ENCODE data around the gene DGKD. TPM values are rescaled to one million over a fixed set of nuclear protein-coding genes. Genes with fewer than 3 reads are reported as not detected.
"Not testable (repeated sequence)": the region's sequence is repeated elsewhere in the genome, so short reads cannot be mapped to it uniquely, and the experiment has no call there.

Gene DGKD
- total RNA-seq, 1 donor from 2014 or later = 33.1 TPM

- no peak for DNase-seq
Observed at GRCh38 chr2:233360771-233361176, 6.5 kb downstream of the DGKD start.

DNA sequence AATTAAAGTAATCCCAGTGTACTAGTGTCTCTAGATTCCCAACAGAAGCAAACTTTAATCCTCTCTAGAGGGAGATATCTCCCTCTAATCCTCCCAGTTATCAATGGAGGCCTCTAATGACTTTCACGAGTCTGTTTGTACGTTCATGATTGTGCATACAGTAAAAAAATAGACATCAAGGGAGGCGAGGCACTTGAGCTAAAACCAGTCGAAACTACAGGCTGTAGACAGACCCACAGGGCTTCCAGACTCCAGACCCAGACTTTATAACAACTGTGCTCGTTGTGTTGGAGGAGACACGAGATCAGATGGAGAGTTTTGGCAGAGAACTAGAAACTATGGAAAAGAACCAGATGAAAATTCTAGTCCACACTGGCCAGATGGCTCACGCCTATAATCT lies 7.0 kb downstream of the DGKD start:
- DNase-seq = no peak

DNA sequence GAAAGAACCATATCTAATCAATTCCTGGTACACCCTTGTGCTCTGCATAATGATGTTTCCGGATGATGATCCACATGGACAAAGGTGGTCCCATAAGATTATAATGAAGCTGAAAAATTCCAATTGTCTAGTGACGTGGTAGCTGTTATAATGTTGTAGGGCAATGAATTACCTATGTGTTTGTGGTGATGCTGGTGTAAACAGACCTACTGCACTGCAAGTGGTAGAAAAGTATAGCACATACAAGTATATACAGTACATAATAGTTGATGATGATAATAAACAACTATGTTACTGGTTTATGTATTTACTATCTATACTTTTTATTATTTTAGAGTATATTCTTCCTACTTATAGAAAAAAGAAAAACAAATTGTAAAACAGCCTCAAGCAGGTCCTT lies 8.4 kb downstream of the DGKD start:
- DNase-seq = no peak

GRCh38 chr2:233363744-233364235 lies 9.5 kb downstream of the DGKD start:
- no peak for DNase-seq

DNA sequence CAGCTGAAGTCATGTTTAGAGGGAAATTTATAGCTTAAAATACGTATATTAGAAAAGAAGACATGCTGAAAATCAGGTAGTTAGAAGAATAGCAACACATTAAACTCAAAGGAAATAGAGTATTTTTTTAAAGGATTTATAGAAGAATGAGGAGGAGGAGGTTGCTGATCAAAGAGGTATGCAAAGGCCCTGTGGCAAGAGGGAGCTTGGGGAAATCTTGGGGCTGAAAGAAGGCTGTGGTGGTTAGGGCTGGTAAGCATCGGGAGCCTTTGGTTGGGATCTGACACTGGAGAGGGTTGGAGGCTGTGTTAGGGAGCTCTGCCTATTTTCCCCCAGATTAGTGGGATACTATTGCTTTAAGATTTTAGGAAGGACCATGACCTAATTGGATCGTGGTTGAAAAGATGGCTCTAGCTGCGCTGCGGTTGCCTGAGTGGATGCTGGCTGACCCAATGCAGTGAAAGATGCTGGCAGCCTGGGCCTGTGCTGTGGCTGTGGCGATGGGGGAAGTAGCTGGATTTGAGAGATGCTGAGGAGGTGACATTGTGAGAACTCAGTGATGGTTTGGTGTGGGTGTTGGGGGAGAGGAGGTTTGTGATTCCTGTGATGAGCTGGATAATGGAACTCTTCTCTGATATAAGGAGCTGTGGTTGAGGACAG lies 11.7 kb downstream of the DGKD start:
- DNase-seq = no peak

DNA sequence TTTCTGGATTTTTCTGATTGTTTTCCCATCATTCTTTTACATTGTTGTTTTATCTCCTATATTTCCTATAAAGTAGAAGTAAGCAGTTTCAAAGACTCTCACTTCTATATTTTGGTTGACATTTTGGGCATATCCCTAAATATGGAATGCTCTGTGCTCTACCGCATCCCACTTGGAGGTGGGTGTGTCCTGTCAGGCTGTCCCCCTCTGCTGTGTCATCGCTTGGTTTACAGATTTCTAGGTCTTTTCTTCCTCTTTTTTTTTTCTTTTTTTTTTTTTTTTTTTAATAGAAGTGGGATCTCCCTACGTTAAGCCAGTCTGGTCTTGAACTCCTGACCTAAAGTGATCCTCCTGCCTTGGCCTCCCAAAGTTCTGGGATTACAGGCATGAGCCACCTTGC lies 13.3 kb downstream of the DGKD start:
- DNase-seq = no peak

- DNase-seq = no peak
Observed at GRCh38 chr2:233368756-233369155, 14.5 kb downstream of the DGKD start.

DNA sequence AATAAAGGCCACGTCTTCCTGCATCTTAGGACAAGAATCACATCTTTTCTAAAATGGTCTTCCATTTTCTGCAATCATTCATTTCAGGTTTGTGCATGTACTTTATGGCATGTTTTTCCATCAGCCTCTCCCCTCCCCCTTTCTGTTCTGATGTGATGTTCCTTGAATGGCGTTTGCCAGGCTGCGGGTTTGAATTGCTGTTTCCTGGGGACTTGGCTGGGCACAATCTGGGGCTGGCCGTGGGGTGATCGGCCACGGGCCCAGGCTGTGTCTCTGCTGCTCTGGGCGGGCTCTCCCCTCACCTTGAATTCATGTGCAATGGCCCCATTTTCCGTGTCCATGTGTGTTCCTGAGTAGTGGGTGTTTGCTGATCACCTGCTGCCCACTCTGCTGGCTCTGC lies 15.2 kb downstream of the DGKD start:
- no peak for DNase-seq

- no peak for DNase-seq
Observed at GRCh38 chr2:233369897-233370685, 15.8 kb downstream of the DGKD start.

DNA sequence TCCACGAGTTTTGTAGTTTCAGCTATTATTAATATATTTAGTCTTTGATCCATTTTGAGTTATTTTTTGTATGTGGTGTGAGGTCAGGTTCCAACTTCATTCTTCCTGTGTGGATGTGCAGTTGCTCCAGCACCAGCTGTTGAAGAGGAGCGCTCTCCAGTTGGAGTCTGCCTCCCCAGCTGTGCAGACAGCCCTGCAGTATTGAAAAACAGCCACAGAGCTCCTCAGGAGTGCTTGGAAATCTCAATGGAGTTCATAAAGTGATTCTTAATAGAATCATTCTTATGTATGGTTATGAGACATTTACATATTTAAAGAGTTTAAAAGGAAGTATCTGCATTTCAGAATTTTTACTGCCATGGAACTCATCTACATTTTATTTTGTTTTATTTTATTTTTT lies 17.3 kb downstream of the DGKD start:
- DNase-seq = no peak

- no peak for DNase-seq
Observed at GRCh38 chr2:233372855-233373254, 18.6 kb downstream of the DGKD start.

- DNase-seq = no peak
Observed at GRCh38 chr2:233373316-233373715, 19.0 kb downstream of the DGKD start.

DNA sequence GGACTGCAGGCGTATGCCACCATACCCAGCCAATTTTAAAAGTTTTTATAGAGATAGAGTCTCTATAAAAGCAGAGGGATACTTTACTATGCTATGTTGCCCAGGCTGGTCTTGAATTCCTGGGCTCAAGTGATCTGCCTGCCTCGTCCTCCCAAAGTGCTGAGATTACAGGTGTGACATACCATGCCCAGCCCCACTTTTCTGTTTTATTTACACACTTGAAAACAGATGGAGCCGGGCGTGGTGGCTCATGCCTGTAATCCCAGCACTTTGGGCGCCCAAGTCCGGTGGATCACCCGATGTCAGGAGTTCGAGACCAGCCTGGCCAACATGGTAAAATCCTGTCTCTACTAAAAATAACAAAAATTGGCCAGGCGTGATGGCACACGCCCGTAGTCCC lies 20.5 kb downstream of the DGKD start:
- DNase-seq = not testable (repeated sequence)

- DNase-seq = no peak
Observed at GRCh38 chr2:233375490-233376314, 21.4 kb downstream of the DGKD start.

- no peak for DNase-seq
Observed at GRCh38 chr2:233379034-233379433, 24.7 kb downstream of the DGKD start.

GRCh38 chr2:233379441-233379840 lies 25.1 kb downstream of the DGKD start:
- DNase-seq = no peak

GRCh38 chr2:233380132-233380895 lies 26.0 kb downstream of the DGKD start:
- DNase-seq = no peak

GRCh38 chr2:233380995-233381637 lies 26.8 kb downstream of the DGKD start:
- no peak for DNase-seq

GRCh38 chr2:233381638-233381995 lies 27.3 kb downstream of the DGKD start:
- DNase-seq = no peak

DNA sequence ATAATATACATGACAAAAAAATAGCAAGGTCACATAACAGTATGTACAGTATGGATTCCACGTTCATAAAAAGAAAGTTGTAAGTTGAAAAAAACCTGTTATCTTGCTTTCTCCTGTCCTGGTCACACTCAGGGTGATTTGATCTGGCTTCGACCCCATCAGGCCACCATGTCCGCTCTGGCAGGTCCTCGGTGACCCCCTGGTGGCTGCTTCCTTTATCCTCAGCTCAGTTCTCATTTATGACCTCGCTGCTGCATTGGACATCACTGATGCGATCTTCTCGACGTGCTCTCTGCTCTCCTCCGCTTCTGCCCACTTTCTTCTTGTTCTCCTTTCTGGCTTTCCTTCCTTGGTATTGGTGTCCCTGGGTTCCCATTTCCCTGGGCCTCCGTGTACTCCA lies 29.7 kb downstream of the DGKD start:
- DNase-seq = no peak

GRCh38 chr2:233384811-233385488 lies 30.7 kb downstream of the DGKD start:
- no peak for DNase-seq
